GM12874 (cell line): ENCODE results near the gene PAN3.

Source experiments
- TF ChIP-seq, protein P1 (sequence below): IDR thresholded peaks from 2 replicates; pipeline ENCODE4 v1.5.1; 2011; ENCODE audit warnings: low read depth, mild to moderate bottlenecking, control low read depth, low read length, moderate library complexity; ENCODE audit not compliant: insufficient read depth

The PAN3 gene

GRCh38 chr13:28138756-28139470 is 568 bp downstream of the PAN3 start:
- TF ChIP-seq, protein P1, sequence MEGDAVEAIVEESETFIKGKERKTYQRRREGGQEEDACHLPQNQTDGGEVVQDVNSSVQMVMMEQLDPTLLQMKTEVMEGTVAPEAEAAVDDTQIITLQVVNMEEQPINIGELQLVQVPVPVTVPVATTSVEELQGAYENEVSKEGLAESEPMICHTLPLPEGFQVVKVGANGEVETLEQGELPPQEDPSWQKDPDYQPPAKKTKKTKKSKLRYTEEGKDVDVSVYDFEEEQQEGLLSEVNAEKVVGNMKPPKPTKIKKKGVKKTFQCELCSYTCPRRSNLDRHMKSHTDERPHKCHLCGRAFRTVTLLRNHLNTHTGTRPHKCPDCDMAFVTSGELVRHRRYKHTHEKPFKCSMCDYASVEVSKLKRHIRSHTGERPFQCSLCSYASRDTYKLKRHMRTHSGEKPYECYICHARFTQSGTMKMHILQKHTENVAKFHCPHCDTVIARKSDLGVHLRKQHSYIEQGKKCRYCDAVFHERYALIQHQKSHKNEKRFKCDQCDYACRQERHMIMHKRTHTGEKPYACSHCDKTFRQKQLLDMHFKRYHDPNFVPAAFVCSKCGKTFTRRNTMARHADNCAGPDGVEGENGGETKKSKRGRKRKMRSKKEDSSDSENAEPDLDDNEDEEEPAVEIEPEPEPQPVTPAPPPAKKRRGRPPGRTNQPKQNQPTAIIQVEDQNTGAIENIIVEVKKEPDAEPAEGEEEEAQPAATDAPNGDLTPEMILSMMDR, result no peak

DNA sequence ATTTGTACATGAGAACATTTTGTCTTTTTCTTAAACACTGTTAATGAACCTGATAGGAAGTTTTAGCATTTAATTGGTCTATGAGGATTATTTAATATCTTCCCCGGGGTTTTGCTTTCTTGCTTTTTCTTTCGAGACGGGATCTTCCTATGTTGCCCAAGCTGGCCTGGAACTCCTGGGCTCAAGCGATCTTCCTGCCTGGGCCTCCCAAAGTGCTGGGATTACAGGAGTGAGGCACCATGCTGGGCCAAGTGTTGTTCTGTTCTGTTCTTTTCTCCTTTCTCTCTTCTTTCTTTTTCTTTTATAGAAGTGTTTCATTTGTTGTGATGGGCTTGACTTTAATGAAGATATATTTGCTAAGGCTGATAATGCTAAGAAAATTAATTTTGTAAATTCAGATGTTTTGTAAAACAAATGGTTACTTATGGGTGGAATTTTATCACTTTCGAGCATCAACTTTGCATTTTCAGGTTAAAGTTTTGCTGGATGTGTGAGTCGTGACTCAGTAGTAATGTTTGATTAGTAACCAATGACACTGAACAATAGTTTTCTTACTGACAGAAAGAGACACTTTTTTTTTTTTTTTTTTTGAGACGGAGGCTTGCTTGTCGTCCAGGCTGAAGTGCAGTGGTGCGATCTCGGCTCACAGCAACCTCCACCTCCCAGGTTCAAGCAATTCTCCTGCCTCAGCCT is 2.2 kb downstream of the PAN3 start:
- TF ChIP-seq, protein P1, result no peak

GRCh38 chr13:28145049-28145448 is 6.7 kb downstream of the PAN3 start:
- TF ChIP-seq, protein P1, result no peak

DNA sequence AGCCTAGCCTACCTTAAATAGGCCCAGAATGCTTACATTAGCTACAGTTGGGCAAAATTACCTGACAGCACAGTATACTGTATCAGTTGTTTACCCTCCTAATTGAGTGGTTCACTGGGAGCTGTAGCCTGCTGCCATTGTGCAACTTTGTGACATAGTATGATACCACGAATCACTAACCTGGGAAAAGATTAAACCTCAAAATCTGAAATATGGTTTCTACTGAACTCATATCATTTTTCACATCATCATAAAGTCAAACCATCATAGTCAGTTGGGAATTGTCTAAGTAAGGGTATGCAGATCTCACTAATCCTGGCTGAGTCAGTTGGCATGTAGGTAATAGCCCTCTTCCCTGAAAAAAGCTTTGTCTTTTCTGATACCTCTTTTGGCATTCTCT is 9.2 kb downstream of the PAN3 start:
- TF ChIP-seq, protein P1, result no peak

DNA sequence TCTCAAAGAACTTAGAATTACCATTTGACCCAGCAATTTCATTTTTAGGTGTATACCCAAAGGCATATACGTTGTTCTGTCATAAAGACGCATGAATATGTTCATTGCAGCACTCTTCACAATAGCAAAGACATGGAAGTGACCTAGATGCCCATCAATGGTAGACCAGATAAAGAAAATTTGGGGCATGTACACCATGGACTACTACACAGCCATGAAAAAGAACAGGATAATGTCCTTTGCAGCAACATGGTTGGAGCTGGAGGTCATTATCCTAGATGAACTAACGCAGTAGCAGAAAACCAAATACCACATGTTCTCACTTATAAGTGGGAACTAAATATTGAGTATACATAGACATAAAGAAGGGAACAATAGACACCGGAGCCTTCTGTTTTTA is 20.7 kb downstream of the PAN3 start:
- TF ChIP-seq, protein P1, result no peak

GRCh38 chr13:28161370-28161769 is 23.0 kb downstream of the PAN3 start:
- TF ChIP-seq, protein P1, result no peak

- TF ChIP-seq, protein P1, result no peak
Observed at GRCh38 chr13:28163587-28163986, 25.2 kb downstream of the PAN3 start.
